OCI-LY7 (cell line): ENCODE data around the gene CD93. TPM values are rescaled to one million over a fixed set of nuclear protein-coding genes. Genes with fewer than 3 reads are reported as not detected.

ENCODE experiments used
- Bru-seq: library from RNA; stranded (reverse); fragments of 400-500 nt; gene quantifications from one replicate; lab custom pipeline; 2021; lab: Mats Ljungman, UMichigan
- BruChase-seq, 2 experiments: library from RNA; stranded (reverse); fragments of 400-500 nt; gene quantifications; one replicate each; lab custom pipeline; 2021; lab: Mats Ljungman, UMichigan
- BruUV-seq: library from RNA; stranded (reverse); fragments of 400-500 nt; replicated peaks from 2 replicates; lab custom pipeline; 2021; lab: Mats Ljungman, UMichigan
- CTCF ChIA-PET: fragments of 300-600 bp; sonication (Branson Sonifier 250); formaldehyde crosslinking; loops from one replicate; lab custom pipeline; 2022; ENCODE audit warnings: antibody characterized with exemption; ENCODE audit not compliant: unreplicated experiment; lab: Charles Lee
- POLR2A ChIA-PET: fragments of 300-600 bp; sonication (Branson Sonifier 250); formaldehyde crosslinking; loops from one replicate; lab custom pipeline; 2022; ENCODE audit warnings: antibody characterized with exemption; lab: Charles Lee
- DNase-seq: peaks from one replicate; pipeline ENCODE4 v3.0.0-alpha.2; 2015; ENCODE audit warnings: low spot score
- H2AFZ ChIP-seq: fragments of 200-600 bp; sonication (generic), shearing (Covaris generic); 2 replicates; pipeline ENCODE4 v1.6.1; 2014; ENCODE audit warnings: mild to moderate bottlenecking, antibody characterized with exemption, low read length, moderate library complexity
- H3K27ac ChIP-seq: fragments of 200-600 bp; sonication (generic); 2 replicates; pipeline ENCODE4 v1.5.1; 2014; ENCODE audit warnings: mixed run types, low read depth, mild to moderate bottlenecking, moderate library complexity, low read length, inconsistent platforms; ENCODE audit not compliant: poor library complexity, severe bottlenecking
- H3K36me3 ChIP-seq: fragments of 200-600 bp; sonication (generic); 2 replicates; pipeline ENCODE4 v1.6.1; 2014; ENCODE audit warnings: mild to moderate bottlenecking, antibody characterized with exemption, low read length, moderate library complexity, mixed read lengths; ENCODE audit not compliant: insufficient read depth
- H3K4me1 ChIP-seq: fragments of 200-600 bp; sonication (generic); 2 replicates; pipeline ENCODE4 v1.5.1; 2014; ENCODE audit warnings: mild to moderate bottlenecking, low read length; ENCODE audit not compliant: insufficient read depth, poor library complexity, severe bottlenecking
- H3K4me2 ChIP-seq: fragments of 200-600 bp; sonication (generic); 2 replicates; pipeline ENCODE4 v1.6.1; 2014; ENCODE audit warnings: mild to moderate bottlenecking, low read length
- H3K4me3 ChIP-seq: fragments of 200-600 bp; sonication (generic); 2 replicates; pipeline ENCODE4 v1.5.1; 2014; ENCODE audit warnings: mild to moderate bottlenecking, low read depth, low read length; ENCODE audit not compliant: poor library complexity, severe bottlenecking
- H3K79me2 ChIP-seq: fragments of 200-600 bp; sonication (generic); 2 replicates; pipeline ENCODE4 v1.6.1; 2016; ENCODE audit warnings: low read depth, mild to moderate bottlenecking, low read length, moderate library complexity, mixed read lengths; ENCODE audit not compliant: insufficient read depth
- H3K9me2 ChIP-seq: fragments of 200-600 bp; sonication (generic); 2 replicates; pipeline ENCODE4 v1.6.1; 2016; ENCODE audit warnings: mild to moderate bottlenecking, low read length, mixed read lengths; ENCODE audit not compliant: insufficient read depth
- H3K9me3 ChIP-seq: fragments of 200-600 bp; sonication (generic); 2 replicates; pipeline ENCODE4 v1.6.1; 2014; ENCODE audit warnings: mild to moderate bottlenecking, mixed run types, low read length, mixed read lengths
- H4K20me1 ChIP-seq: fragments of 200-600 bp; sonication (generic); 2 replicates; pipeline ENCODE4 v1.6.1; 2014; ENCODE audit warnings: mild to moderate bottlenecking, antibody characterized with exemption, low read length, moderate library complexity, mixed read lengths; ENCODE audit not compliant: insufficient read depth
- EZH2phosphoT487 ChIP-seq: fragments of 200-600 bp; sonication (generic); IDR thresholded peaks from 2 replicates; pipeline ENCODE4 v1.6.1; 2018; ENCODE audit warnings: low read depth, borderline replicate concordance, mild to moderate bottlenecking, mixed run types, antibody characterized with exemption, low read length, moderate library complexity, mixed read lengths
- intact Hi-C: fragments of 100-400 bp; cut with micrococcal nuclease; formaldehyde crosslinking; loops from one replicate; pipeline ENCODE4 v1.10.0; 2022; ENCODE audit not compliant: unreplicated experiment
- long read RNA-seq: library from polyadenylated mRNA; stranded (forward); transcript quantifications from one replicate; pipeline ENCODE4 v2.0.0, GENCODE V29; 2022
- total RNA-seq, 2 experiments: library from RNA; depleted of rRNA in 1 of 2; stranded (reverse); fragments of >200 nt in 1 of 2; shearing (Covaris generic) in 1 of 2; gene quantifications; 2 replicates each; pipeline ENCODE4 v1.2.3, GENCODE V29; 2014 to 2022
- TF ChIP-seq, protein P1 (sequence below): fragments of 200-600 bp; sonication (generic); conservative IDR thresholded peaks from 2 replicates; pipeline ENCODE4 v1.5.1; 2014; ENCODE audit warnings: mild to moderate bottlenecking, antibody characterized with exemption, low read length, moderate library complexity, mixed read lengths

CD93 gene, protein sequence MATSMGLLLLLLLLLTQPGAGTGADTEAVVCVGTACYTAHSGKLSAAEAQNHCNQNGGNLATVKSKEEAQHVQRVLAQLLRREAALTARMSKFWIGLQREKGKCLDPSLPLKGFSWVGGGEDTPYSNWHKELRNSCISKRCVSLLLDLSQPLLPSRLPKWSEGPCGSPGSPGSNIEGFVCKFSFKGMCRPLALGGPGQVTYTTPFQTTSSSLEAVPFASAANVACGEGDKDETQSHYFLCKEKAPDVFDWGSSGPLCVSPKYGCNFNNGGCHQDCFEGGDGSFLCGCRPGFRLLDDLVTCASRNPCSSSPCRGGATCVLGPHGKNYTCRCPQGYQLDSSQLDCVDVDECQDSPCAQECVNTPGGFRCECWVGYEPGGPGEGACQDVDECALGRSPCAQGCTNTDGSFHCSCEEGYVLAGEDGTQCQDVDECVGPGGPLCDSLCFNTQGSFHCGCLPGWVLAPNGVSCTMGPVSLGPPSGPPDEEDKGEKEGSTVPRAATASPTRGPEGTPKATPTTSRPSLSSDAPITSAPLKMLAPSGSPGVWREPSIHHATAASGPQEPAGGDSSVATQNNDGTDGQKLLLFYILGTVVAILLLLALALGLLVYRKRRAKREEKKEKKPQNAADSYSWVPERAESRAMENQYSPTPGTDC
- total RNA-seq (2014; rRNA removed; shearing (Covaris generic)) (not detected in 2 replicates), total RNA-seq (2022) (not detected in 2 replicates), Bru-seq, nascent RNA (not detected), BruChase-seq, experiment 1, labeled RNA remaining after a 6-hour chase (not detected), BruChase-seq, experiment 2, labeled RNA remaining after a 2-hour chase (not detected)
- long read RNA-seq, result 0 reads

DNA sequence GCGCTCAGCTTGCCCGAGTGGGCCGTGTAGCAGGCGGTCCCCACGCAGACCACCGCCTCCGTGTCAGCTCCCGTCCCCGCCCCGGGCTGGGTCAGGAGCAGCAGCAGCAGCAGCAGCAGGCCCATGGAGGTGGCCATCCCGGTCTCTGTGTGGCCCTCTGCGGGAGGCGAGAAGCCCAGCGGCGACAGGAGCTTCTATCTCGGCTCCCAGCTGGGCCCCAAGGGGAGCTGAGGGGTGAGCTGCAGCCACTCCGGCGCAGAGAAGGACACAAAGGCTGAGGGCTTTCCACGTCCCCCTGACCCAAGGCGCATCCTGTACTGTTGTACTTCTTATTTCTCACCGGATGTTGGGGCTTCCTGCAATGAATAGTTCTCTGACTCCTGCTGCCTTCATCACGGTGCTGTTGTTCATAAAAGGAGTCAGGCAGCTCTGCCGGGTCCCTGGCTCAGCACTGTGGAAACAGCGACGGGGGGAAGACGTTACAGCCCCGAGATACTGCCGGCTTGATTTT is at the start of gene CD93:
TSS of gene CD93 (minus strand) at position 269 of the 511 bp plus-strand sequence. CDS start at position 137, 132 bp downstream.
- no peaks in the 10 kb centered on the region for H3K9me3 ChIP-seq
- intact Hi-C loops, result no loop called here
- no peak for TF ChIP-seq EZH2phosphoT487
- TF ChIP-seq, protein P1, sequence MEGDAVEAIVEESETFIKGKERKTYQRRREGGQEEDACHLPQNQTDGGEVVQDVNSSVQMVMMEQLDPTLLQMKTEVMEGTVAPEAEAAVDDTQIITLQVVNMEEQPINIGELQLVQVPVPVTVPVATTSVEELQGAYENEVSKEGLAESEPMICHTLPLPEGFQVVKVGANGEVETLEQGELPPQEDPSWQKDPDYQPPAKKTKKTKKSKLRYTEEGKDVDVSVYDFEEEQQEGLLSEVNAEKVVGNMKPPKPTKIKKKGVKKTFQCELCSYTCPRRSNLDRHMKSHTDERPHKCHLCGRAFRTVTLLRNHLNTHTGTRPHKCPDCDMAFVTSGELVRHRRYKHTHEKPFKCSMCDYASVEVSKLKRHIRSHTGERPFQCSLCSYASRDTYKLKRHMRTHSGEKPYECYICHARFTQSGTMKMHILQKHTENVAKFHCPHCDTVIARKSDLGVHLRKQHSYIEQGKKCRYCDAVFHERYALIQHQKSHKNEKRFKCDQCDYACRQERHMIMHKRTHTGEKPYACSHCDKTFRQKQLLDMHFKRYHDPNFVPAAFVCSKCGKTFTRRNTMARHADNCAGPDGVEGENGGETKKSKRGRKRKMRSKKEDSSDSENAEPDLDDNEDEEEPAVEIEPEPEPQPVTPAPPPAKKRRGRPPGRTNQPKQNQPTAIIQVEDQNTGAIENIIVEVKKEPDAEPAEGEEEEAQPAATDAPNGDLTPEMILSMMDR, result no peak
- no peaks in the 10 kb centered on the region for H3K79me2 ChIP-seq
- H3K9me2 ChIP-seq, result no peaks in the 10 kb centered on the region
- no peak within 1 kb of the TSS for H3K27ac ChIP-seq
- DNase-seq, result no peak
- H4K20me1 ChIP-seq, result no peaks in the 10 kb centered on the region
- H3K36me3 ChIP-seq, result no peaks in the 10 kb centered on the region
- CTCF ChIA-PET, result no interaction called here
- POLR2A ChIA-PET, result interaction anchor here (0.6 kb wide), 1 partner anchor 189 kb away, joined by 3 read pairs; no protein-coding TSS in a partner anchor
- no TSS peak for BruUV-seq
- H2AFZ ChIP-seq, result no peak within 1 kb of the TSS
- no peaks in the 10 kb centered on the region for H3K4me1 ChIP-seq
- no peak within 1 kb of the TSS for H3K4me2 ChIP-seq
- no peak within 1 kb of the TSS for H3K4me3 ChIP-seq

DNA sequence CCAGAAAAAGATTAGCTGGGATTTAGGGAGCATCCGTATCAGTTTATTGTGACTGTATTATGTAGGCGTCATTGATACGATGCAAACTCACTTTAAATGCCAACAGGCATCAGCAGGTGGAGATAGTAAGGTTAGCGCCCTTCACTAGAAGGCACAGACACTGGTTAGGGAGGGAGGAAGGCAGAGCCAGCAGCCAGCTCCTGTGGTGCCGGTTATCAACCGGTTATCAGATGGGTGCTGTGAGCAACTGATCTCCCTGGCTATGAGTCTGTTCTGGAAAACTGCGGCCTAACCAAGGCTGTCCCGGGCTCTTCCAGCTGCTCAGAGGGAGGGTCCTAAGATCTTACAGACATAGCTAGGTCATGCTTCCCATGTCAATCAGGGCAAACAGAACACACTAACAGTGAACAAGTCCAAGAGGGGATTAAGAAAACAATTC is 47.5 kb upstream of the CD93 start:
- no peak for DNase-seq
- Histone ChIP-seq H3K9me2 (no peaks in the 10 kb centered on the region), H3K27ac (no peak overlapping the region), H3K9me3 (no peaks in the 10 kb centered on the region), H2AFZ (no peak overlapping the region), H3K36me3 (no peaks in the 10 kb centered on the region), H3K79me2 (no peaks in the 10 kb centered on the region), H3K4me1 (no peaks in the 10 kb centered on the region), H3K4me2 (no peak overlapping the region), H3K4me3 (no peak overlapping the region), H4K20me1 (no peaks in the 10 kb centered on the region)
- TF ChIP-seq, protein P1, result no peak
- TF ChIP-seq EZH2phosphoT487, result no peak
- intact Hi-C loops, result no loop called here
- ChIA-PET POLR2A (no interaction called here), CTCF (no interaction called here)
- BruUV-seq, result no TSS peak
